Activated CD8-positive, alpha-beta T cell treated with anti-CD3 and anti-CD28 coated beads, Interleukin-2, amount 10 ng/mL, durations not matched to agents 7 days and 5 days (primary cell): ENCODE data around the gene NLRP3. TPM values are rescaled to one million over a fixed set of nuclear protein-coding genes. Genes with fewer than 3 reads are reported as not detected.

Source experiments
- ATAC-seq: fragments of 150-1000 bp; cut with Tn5 transposase; one replicate; pipeline ENCODE4 v1.10.0; 2021; ENCODE audit warnings: moderate library complexity
- CTCF ChIA-PET: fragments of 350-600 bp; sonication (Branson Sonifier 250); formaldehyde crosslinking; loops from one replicate; lab custom pipeline; 2021; ENCODE audit warnings: antibody characterized with exemption; lab: Charles Lee
- POLR2A ChIA-PET: fragments of 350-600 bp; sonication (Branson Sonifier 250); formaldehyde crosslinking; loops from one replicate; lab custom pipeline; 2021; ENCODE audit warnings: antibody characterized with exemption; lab: Charles Lee
- DNase-seq: peaks from one replicate; pipeline ENCODE4 v3.0.0-alpha.2; 2020
- H3K27ac Mint-ChIP-seq: one replicate; pipeline ENCODE4 v1.8.0; 2021; ENCODE audit warnings: mild to moderate bottlenecking, mixed read lengths
- H3K27me3 Mint-ChIP-seq: one replicate; pipeline ENCODE4 v1.8.0; 2021; ENCODE audit warnings: low read depth, mixed read lengths
- H3K36me3 Mint-ChIP-seq: one replicate; pipeline ENCODE4 v1.8.0; 2021; ENCODE audit warnings: low read depth, mixed read lengths
- H3K4me1 Mint-ChIP-seq: one replicate; pipeline ENCODE4 v1.8.0; 2021; ENCODE audit warnings: low read depth, mixed read lengths
- H3K4me3 Mint-ChIP-seq: one replicate; pipeline ENCODE4 v1.8.0; 2021; ENCODE audit warnings: mild to moderate bottlenecking, mixed read lengths
- H3K9me3 Mint-ChIP-seq: one replicate; pipeline ENCODE4 v1.8.0; 2022; ENCODE audit warnings: mixed read lengths; ENCODE audit not compliant: insufficient read depth
- total RNA-seq, 2 experiments: library from RNA; stranded (reverse); gene quantifications; one replicate each; pipeline ENCODE4 v1.2.3, GENCODE V29; 2021

Gene NLRP3
- total RNA-seq, 2 experiments from 2014 or later = 4.5 to 4.7 TPM

- Mint-ChIP-seq H3K36me3 (peaks cover 24% of the 10 kb centered on the region), H3K9me3 (no peaks in the 10 kb centered on the region), H3K27me3 (no peaks in the 10 kb centered on the region), H3K27ac (no peak overlapping the region), H3K4me3 (no peak overlapping the region), H3K4me1 (peaks cover 47% of the 10 kb centered on the region)
- ATAC-seq (no peak), DNase-seq (no peak)
- POLR2A ChIA-PET = no interaction called here
- CTCF ChIA-PET = no interaction called here
Observed at GRCh38 chr1:247419336-247419735, 3.4 kb downstream of the NLRP3 start.

- H3K9me3 Mint-ChIP-seq = no peaks in the 10 kb centered on the region
- no peak for ATAC-seq
- H3K4me3 Mint-ChIP-seq = no peak overlapping the region
- H3K4me1 Mint-ChIP-seq = peaks cover 32% of the 10 kb centered on the region
- H3K36me3 Mint-ChIP-seq = peaks cover 35% of the 10 kb centered on the region
- ChIA-PET CTCF (interaction anchor here (1.2 kb wide), 1 partner anchor 32 kb away, joined by 3 read pairs; no protein-coding TSS in a partner anchor), POLR2A (no interaction called here)
- DNase-seq = no peak
- H3K27me3 Mint-ChIP-seq = no peaks in the 10 kb centered on the region
- no peak overlapping the region for H3K27ac Mint-ChIP-seq
Observed at GRCh38 chr1:247421074-247421473, 5.1 kb downstream of the NLRP3 start.

DNA sequence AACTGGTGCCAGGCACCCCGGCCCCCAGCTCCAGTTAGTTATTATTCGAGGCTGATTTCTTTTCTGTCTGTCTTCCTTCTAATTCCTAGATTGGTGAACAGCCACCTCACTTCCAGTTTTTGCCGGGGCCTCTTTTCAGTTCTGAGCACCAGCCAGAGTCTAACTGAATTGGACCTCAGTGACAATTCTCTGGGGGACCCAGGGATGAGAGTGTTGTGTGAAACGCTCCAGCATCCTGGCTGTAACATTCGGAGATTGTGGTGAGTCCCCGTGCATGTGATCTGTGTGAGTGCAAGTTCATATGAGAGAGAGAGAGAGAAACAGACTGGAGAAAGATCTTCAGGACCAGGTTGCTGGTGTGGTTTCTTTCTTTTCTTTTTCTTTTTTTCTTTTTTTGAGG, 13.5 kb downstream of the NLRP3 start:
- Mint-ChIP-seq H3K27me3 (no peaks in the 10 kb centered on the region), H3K9me3 (no peaks in the 10 kb centered on the region), H3K4me3 (no peak overlapping the region), H3K36me3 (peaks cover 21% of the 10 kb centered on the region), H3K27ac (no peak overlapping the region), H3K4me1 (no peaks in the 10 kb centered on the region)
- CTCF ChIA-PET = no interaction called here
- ATAC-seq (no peak), DNase-seq (no peak)
- POLR2A ChIA-PET = no interaction called here

DNA sequence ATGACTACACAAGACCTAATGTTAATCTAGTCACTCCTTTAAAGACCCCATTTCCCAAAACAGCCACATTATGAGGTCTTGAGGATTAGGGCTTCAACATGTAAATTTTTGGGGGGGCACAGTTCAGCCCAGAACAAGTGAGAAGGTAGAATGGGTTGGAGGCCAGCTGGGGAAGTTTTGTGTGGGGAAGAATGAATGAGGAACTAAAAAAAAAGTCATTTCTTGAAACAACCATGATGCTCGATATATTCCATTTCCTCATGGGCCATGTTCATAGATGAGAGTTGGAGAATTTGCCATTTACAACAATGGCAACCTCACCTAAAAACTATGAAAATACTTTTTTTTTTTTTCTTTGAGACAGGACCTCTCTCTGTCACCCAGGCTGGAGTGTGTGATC, 14.5 kb downstream of the NLRP3 start:
- DNase-seq = no peak
- H3K36me3 Mint-ChIP-seq = peaks cover 17% of the 10 kb centered on the region
- H3K4me3 Mint-ChIP-seq = no peak overlapping the region
- ChIA-PET POLR2A (no interaction called here), CTCF (no interaction called here)
- no peak for ATAC-seq
- no peaks in the 10 kb centered on the region for H3K9me3 Mint-ChIP-seq
- H3K27ac Mint-ChIP-seq = no peak overlapping the region
- H3K27me3 Mint-ChIP-seq = no peaks in the 10 kb centered on the region
- H3K4me1 Mint-ChIP-seq = peaks cover 3% of the 10 kb centered on the region

- CTCF ChIA-PET = interaction anchor here (0.6 to 0.8 kb wide), 2 partner anchors 29 to 44 kb away, joined by 4 read pairs; no protein-coding TSS in a partner anchor
- POLR2A ChIA-PET = no interaction called here
- H3K4me3 Mint-ChIP-seq = no peak overlapping the region
Observed at GRCh38 chr1:247431643-247432042, 15.7 kb downstream of the NLRP3 start.

DNA sequence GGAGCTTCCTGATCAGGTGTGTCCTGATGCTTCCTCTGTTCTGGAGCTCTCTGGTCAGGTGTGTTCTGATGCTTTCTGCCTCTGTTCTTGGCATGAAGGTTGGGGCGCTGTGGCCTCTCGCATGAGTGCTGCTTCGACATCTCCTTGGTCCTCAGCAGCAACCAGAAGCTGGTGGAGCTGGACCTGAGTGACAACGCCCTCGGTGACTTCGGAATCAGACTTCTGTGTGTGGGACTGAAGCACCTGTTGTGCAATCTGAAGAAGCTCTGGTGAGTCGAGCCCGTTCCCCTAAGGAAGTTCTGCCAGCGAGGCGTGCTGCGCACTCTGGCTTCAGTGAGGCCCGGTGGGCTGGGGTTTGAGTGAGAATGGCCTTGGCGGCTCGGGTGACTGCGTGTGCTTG, 18.0 kb downstream of the NLRP3 start:
- no peak for ATAC-seq
- peaks cover 17% of the 10 kb centered on the region for H3K36me3 Mint-ChIP-seq
- no peak overlapping the region for H3K27ac Mint-ChIP-seq

More at GRCh38 chr1:247431643-247432042, 15.7 kb downstream of the NLRP3 start:
- DNase-seq = no peak
- Mint-ChIP-seq H3K9me3 (no peaks in the 10 kb centered on the region), H3K27me3 (no peaks in the 10 kb centered on the region), H3K36me3 (peaks cover 13% of the 10 kb centered on the region), H3K4me1 (peaks cover 4% of the 10 kb centered on the region), H3K27ac (no peak overlapping the region)
- ATAC-seq = no peak

DNA sequence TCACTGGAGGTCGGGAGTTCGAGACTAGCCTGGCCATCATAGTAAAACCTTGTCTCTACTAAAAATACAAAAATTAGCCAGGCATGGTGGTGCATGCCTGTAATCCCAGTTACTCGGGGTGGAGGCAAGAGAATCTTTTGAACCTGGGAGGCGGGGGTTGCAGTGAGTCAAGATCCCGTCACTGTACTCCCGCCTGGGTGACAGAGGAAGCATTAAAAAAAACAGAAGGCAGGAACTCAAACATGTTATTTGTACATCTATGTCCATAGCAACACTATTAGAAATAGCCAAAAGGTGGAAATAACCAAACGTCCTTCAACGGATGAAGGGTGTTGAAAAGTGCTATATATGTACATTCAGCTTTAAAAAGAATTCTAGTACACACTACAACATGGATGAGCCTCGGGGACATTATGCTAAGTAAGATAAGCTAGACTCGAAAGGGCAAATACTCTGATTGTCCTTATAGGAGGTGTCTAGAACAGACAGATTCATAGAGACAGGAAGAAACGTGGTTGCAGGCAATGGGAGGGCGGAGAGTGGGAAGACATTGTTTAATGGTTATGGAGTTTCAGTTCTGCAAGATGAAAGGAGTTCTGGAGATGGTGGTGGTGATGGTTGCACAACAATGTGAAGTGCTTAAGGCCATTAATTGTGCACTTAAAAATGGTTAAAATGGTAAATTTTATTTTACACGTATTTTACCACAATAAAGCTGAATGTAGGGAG, 19.2 kb downstream of the NLRP3 start:
- H3K9me3 Mint-ChIP-seq = no peaks in the 10 kb centered on the region
- CTCF ChIA-PET = no interaction called here
- no peaks in the 10 kb centered on the region for H3K27me3 Mint-ChIP-seq
- H3K4me3 Mint-ChIP-seq = no peak overlapping the region
- ATAC-seq (no peak), DNase-seq (no peak)
- H3K36me3 Mint-ChIP-seq = peaks cover 20% of the 10 kb centered on the region
- POLR2A ChIA-PET = no interaction called here
- H3K27ac Mint-ChIP-seq = no peak overlapping the region
- peaks cover 4% of the 10 kb centered on the region for H3K4me1 Mint-ChIP-seq

More for the DNA sequence above, 18.0 kb downstream of the NLRP3 start:
- Mint-ChIP-seq H3K4me1 (peaks cover 4% of the 10 kb centered on the region), H3K4me3 (no peak overlapping the region), H3K27me3 (no peaks in the 10 kb centered on the region), H3K9me3 (no peaks in the 10 kb centered on the region)
- no peak for DNase-seq
- POLR2A ChIA-PET = no interaction called here
- CTCF ChIA-PET = interaction anchor here (1.3 kb wide), 1 partner anchor 41 kb away, joined by 3 read pairs; no protein-coding TSS in a partner anchor

- H3K4me1 Mint-ChIP-seq = peaks cover 4% of the 10 kb centered on the region
Observed at GRCh38 chr1:247435759-247436147, 19.8 kb downstream of the NLRP3 start.

DNA sequence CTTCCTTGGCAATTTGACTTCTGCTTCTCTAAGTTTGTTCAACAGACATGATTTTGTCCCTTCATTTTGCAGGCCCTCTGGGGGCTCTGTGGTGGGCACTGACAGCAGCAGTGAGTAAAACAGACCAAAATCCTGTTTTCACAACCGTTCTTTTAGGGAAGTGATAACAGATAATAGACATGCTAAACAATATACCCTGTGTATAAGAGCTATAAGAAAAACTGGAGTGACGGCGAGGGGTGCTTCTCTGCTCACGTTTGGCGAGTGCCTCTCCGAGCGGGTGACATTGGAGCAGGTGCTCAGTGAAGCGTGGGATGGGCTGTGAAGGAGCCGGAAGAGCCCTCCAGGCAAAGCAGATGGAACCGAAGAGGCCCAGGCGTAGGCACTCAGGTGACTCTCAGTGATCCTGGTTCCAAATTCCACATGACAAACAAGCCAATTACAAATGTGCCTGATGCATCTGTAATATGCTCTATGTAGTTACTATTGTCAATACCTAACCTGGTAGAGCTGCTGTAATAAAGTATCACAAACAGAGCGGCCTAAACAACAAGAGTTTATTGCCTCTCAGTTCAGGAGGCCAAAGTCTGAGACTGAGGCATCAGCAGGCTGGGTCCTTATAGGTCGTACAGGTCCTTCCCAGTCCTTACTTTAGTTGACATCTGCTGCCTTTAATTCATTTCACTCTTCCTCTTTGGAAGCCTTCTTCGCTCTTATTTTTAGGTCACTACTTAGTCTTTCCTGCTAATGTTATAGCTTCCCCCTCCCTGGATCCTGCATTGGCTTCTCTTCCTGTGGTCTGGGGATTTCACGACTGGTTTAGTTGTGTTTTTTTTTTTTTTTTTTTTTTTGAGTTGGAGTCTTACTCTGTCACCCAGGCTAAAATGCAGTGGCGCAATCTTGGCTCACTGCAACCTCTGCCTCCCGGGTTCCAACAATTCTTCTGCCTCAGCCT, 21.9 kb downstream of the NLRP3 start:
- POLR2A ChIA-PET = no interaction called here
- DNase-seq = no peak
- H3K4me1 Mint-ChIP-seq = peaks cover 4% of the 10 kb centered on the region
- CTCF ChIA-PET = no interaction called here
- H3K4me3 Mint-ChIP-seq = no peak overlapping the region
- no peak overlapping the region for H3K27ac Mint-ChIP-seq
- ATAC-seq = no peak
- H3K27me3 Mint-ChIP-seq = no peaks in the 10 kb centered on the region
- peaks cover 15% of the 10 kb centered on the region for H3K36me3 Mint-ChIP-seq
- H3K9me3 Mint-ChIP-seq = no peaks in the 10 kb centered on the region

More at GRCh38 chr1:247435759-247436147, 19.8 kb downstream of the NLRP3 start:
- H3K27me3 Mint-ChIP-seq = no peaks in the 10 kb centered on the region
- no peak for ATAC-seq
- CTCF ChIA-PET = no interaction called here
- no peaks in the 10 kb centered on the region for H3K9me3 Mint-ChIP-seq
- POLR2A ChIA-PET = no interaction called here
- peaks cover 18% of the 10 kb centered on the region for H3K36me3 Mint-ChIP-seq
- no peak overlapping the region for H3K27ac Mint-ChIP-seq
- H3K4me3 Mint-ChIP-seq = no peak overlapping the region
- DNase-seq = no peak

GRCh38 chr1:247440001-247440620, 24.1 kb downstream of the NLRP3 start:
- peaks cover 4% of the 10 kb centered on the region for H3K4me1 Mint-ChIP-seq
- no peak overlapping the region for H3K27ac Mint-ChIP-seq
- no peaks in the 10 kb centered on the region for H3K27me3 Mint-ChIP-seq
- DNase-seq (no peak), ATAC-seq (no peak)
- POLR2A ChIA-PET = no interaction called here
- H3K4me3 Mint-ChIP-seq = no peak overlapping the region
- peaks cover 20% of the 10 kb centered on the region for H3K36me3 Mint-ChIP-seq
- CTCF ChIA-PET = no interaction called here
- no peaks in the 10 kb centered on the region for H3K9me3 Mint-ChIP-seq

DNA sequence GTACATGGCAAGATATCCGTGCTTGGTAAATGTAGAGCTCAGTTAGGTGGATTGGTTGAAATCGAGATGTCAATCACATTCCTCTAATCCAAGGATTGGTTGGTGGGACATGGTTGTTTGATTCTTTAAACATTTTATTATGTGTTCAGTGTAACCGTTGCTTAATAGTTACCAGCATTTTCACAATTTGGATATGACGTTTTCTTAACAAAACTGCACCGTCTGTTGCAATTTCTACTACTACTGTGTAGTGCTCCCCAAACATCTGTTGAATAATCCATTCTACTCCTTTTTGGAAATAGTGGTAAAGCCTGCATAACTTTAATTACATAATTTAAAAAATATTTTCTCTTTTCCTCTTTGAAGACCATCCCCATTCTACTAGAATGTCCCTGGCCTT, 25.6 kb downstream of the NLRP3 start:
- H3K27me3 Mint-ChIP-seq = no peaks in the 10 kb centered on the region
- H3K36me3 Mint-ChIP-seq = peaks cover 23% of the 10 kb centered on the region
- DNase-seq = no peak
- H3K4me3 Mint-ChIP-seq = no peak overlapping the region
- no peak overlapping the region for H3K27ac Mint-ChIP-seq
- no peak for ATAC-seq
- H3K9me3 Mint-ChIP-seq = no peaks in the 10 kb centered on the region
- CTCF ChIA-PET = no interaction called here
- POLR2A ChIA-PET = no interaction called here
- no peaks in the 10 kb centered on the region for H3K4me1 Mint-ChIP-seq
